Measurements from ENCODE around the gene TMC1. TPM values are rescaled to one million over a fixed set of nuclear protein-coding genes. Genes with fewer than 3 reads are reported as not detected.

The TMC1 gene
- total RNA-seq, 3 donors from 2014 or later: 0.17 to 0.77 (median 0.19) TPM

DNA sequence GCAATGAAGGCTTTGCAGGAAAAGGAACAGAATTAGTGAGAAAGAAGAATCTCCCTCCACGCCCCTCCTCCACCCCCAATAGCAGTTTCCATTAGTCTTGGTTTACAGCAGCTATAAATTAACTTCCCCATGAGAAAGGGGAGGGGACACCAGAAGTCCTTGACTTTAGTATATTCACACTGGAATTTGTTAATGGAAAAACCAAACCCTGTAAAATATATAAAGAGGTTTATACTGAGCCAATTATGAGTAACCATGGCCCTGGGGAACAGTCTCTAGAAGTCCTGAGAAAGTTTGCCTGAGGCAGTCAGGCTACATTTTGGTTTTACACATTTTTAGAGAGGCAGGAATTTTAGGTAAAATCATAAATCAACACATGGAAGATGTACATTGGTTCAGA lies 342.9 kb downstream of the TMC1 start:
- Histone ChIP-seq H3K4me1 (ENCODE audit: low read depth) (no peaks in the 10 kb centered on the region), H3K36me3 (ENCODE audit: low read depth) (no peaks in the 10 kb centered on the region), H3K9me3 (no peaks in the 10 kb centered on the region), H3K4me3 (no peak overlapping the region)
- no peak for ATAC-seq
- no peak for DNase-seq
- TF ChIP-seq, protein P1, sequence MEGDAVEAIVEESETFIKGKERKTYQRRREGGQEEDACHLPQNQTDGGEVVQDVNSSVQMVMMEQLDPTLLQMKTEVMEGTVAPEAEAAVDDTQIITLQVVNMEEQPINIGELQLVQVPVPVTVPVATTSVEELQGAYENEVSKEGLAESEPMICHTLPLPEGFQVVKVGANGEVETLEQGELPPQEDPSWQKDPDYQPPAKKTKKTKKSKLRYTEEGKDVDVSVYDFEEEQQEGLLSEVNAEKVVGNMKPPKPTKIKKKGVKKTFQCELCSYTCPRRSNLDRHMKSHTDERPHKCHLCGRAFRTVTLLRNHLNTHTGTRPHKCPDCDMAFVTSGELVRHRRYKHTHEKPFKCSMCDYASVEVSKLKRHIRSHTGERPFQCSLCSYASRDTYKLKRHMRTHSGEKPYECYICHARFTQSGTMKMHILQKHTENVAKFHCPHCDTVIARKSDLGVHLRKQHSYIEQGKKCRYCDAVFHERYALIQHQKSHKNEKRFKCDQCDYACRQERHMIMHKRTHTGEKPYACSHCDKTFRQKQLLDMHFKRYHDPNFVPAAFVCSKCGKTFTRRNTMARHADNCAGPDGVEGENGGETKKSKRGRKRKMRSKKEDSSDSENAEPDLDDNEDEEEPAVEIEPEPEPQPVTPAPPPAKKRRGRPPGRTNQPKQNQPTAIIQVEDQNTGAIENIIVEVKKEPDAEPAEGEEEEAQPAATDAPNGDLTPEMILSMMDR (IDR thresholded peaks at IDR 0.05): no peak
- intact Hi-C loops (cut with DNase I, micrococcal nuclease): loop anchor here in 1 of 2 donors (10.0 kb wide), 1 partner anchor 160 kb away; no protein-coding TSS in a partner anchor

DNA sequence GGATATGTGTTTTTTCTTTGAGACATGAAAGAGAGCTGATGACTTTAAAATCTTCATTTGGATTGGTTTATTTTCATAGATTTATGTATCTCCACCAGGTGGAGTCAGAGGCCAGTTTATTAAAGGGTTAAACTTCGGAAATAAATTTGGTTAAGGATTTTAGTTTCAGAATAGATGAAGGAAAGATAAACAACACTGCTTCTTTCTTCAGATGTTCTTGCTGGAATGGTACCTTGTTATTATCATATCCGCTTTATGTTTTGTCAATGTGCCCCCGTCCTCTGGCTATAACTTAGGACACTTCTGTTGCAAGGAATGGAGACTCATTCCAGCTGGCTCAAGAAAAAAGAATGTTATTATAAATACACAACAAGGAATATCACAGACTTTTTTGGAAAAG lies 350.3 kb downstream of the TMC1 start:
- intact Hi-C loops (cut with DNase I, micrococcal nuclease): loop anchor here in 1 of 2 donors (2.0 kb wide), 1 partner anchor 151 kb away; no protein-coding TSS in a partner anchor
- Histone ChIP-seq H3K9me3 (no peaks in the 10 kb centered on the region), H3K36me3 (ENCODE audit: low read depth) (no peaks in the 10 kb centered on the region), H3K4me3 (no peak overlapping the region), H3K4me1 (ENCODE audit: low read depth) (peaks cover 4% of the 10 kb centered on the region)
- ATAC-seq: peak; percentile 40
- DNase-seq: peak in 1 of 3 donors; percentile 18
- TF ChIP-seq, protein P1 (IDR thresholded peaks at IDR 0.05): no peak

DNA sequence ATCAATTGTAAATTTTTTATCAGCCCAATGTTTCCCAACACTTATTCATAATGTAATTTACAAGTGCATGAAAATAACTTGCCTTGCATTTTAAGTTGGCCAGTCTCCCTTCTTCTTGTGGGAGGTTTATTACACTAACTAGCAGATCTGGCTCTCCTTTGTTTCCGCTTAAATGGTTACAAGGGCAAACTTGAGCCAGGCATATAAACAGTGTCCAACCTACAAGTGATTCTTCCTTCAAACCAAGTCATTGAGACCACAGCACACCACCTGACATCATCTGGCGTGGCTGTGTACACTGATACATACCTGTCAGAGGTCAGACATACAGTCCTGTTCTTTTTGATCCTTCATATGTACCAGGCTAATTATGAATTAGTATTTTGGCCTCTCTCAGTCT lies 351.3 kb downstream of the TMC1 start:
- TF ChIP-seq, protein P1 (IDR thresholded peaks at IDR 0.05): no peak
- no peaks in the 10 kb centered on the region for H3K36me3 ChIP-seq (ENCODE audit: low read depth)
- peaks cover 4% of the 10 kb centered on the region for H3K4me1 ChIP-seq (ENCODE audit: low read depth)
- intact Hi-C loops (cut with DNase I, micrococcal nuclease): loop anchor here in 1 of 2 donors (2.0 kb wide), 1 partner anchor 150 kb away; no protein-coding TSS in a partner anchor
- peak overlapping the region; percentile 4 for H3K4me3 ChIP-seq
- DNase-seq: peak in 1 of 3 donors; percentile 49
- ATAC-seq: peak; percentile 91
- H3K9me3 ChIP-seq: no peaks in the 10 kb centered on the region

DNA sequence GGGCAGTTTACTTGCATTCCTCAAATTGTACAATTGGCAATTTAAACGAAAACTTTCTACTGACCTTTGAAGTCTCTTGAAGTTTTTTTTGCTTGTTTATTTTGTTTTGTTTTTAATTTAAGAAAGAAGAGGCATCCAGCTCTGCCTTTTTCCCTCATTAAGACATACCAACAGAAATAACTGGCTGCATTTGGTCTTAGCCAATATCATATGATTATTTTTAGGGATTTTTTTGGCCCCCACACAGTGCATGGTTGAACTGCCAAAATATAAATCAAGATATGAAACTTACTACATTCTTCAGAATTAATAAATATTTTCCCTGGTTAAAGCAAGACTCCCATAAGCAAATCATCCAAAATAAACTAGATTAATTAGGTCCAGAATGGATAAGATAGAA lies 352.0 kb downstream of the TMC1 start:
- Histone ChIP-seq H3K36me3 (ENCODE audit: low read depth) (no peaks in the 10 kb centered on the region), H3K4me1 (ENCODE audit: low read depth) (peaks cover 4% of the 10 kb centered on the region), H3K4me3 (no peak overlapping the region), H3K9me3 (no peaks in the 10 kb centered on the region)
- TF ChIP-seq, protein P1 (IDR thresholded peaks at IDR 0.05): no peak
- intact Hi-C loops (cut with DNase I, micrococcal nuclease): loop anchor here in 1 of 2 donors (2.0 kb wide), 1 partner anchor 149 kb away; no protein-coding TSS in a partner anchor
- no peak for DNase-seq
- no peak for ATAC-seq

DNA sequence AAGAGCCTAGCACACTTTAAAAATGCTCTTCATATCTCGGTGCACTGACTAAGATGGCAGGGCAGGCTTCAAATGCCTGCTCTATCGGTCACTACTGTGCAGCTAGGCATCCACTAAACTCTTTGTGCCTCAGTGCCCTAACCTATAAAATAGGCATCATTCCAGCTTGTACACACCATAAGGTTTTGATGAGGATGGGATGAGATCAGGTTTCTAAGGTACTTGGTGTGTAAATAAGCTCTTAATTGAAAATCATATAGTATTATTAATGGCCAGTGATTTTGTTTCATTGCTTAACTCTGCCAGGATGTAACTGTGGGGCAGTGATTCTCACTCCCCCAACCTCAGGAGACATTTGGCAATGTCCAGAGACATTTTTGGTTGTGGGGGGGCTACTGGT lies 352.9 kb downstream of the TMC1 start:
- ATAC-seq (no peak), DNase-seq (no peak)
- intact Hi-C loops (cut with DNase I, micrococcal nuclease): no loop called here
- H3K36me3 ChIP-seq (ENCODE audit: low read depth): no peaks in the 10 kb centered on the region
- peaks cover 4% of the 10 kb centered on the region for H3K4me1 ChIP-seq (ENCODE audit: low read depth)
- no peaks in the 10 kb centered on the region for H3K9me3 ChIP-seq
- TF ChIP-seq, protein P1 (IDR thresholded peaks at IDR 0.05): no peak
- no peak overlapping the region for H3K4me3 ChIP-seq

DNA sequence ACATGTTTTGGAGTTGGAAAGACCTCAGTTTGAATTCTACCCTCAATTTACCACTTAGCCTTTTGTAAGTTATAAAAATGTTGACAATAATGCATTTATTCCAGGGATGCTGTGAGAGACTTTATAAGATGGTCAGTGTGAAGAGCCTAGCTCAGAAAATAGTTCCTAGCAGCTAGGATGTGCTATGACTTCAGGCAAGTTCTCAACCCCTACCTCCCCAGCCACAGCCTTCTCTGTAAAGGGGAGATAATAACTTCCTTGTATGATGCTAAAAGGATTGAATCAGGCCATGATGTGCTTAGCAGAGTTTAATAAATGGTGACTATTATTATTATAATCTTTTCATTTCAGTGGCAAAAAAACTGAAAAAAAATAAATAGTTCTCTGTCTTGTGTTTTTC lies 353.8 kb downstream of the TMC1 start:
- ATAC-seq: no peak
- no peak overlapping the region for H3K4me3 ChIP-seq
- DNase-seq: no peak
- peaks cover 4% of the 10 kb centered on the region for H3K4me1 ChIP-seq (ENCODE audit: low read depth)
- no peaks in the 10 kb centered on the region for H3K36me3 ChIP-seq (ENCODE audit: low read depth)
- intact Hi-C loops (cut with DNase I, micrococcal nuclease): no loop called here
- TF ChIP-seq, protein P1 (IDR thresholded peaks at IDR 0.05): no peak
- no peaks in the 10 kb centered on the region for H3K9me3 ChIP-seq
